ENCODE data around the gene LNPEP. TPM values are rescaled to one million over a fixed set of nuclear protein-coding genes. Genes with fewer than 3 reads are reported as not detected.
"Not testable (repeated sequence)": the region's sequence is repeated elsewhere in the genome, so short reads cannot be mapped to it uniquely, and the experiment has no call there.

The LNPEP gene
- total RNA-seq, 1 experiment from 2014 or later = 6.4 TPM

GRCh38 chr5:97078958-97079743 is 143.3 kb downstream of the LNPEP start:
- ATAC-seq = no peak
- H3K27ac Mint-ChIP-seq = no peak overlapping the region

GRCh38 chr5:97084782-97085458 is 149.0 kb downstream of the LNPEP start:
- H3K4me3 Mint-ChIP-seq; POLR2A ChIA-PET; H3K4me1 Mint-ChIP-seq; DNase-seq (ENCODE audit: low spot score); H3K27ac Mint-ChIP-seq; ATAC-seq; H3K27me3 Mint-ChIP-seq (ENCODE audit: low read depth); CTCF ChIA-PET: not testable (repeated sequence)
- H3K9me3 Mint-ChIP-seq = peaks cover 41% of the 10 kb centered on the region
- H3K36me3 Mint-ChIP-seq = peaks cover 21% of the 10 kb centered on the region

More at GRCh38 chr5:97078958-97079743, 143.3 kb downstream of the LNPEP start:
- H3K4me3 Mint-ChIP-seq = no peak overlapping the region
- no peak for TF ChIP-seq SP1 (CRISPR knock-in tag; conservative IDR thresholded peaks at IDR 0.05)
- no peak for TF ChIP-seq SMAD3 (CRISPR knock-in tag; IDR thresholded peaks at IDR 0.05; ENCODE audit: borderline replicate concordance)
- TF ChIP-seq E2F4 (CRISPR knock-in tag; IDR thresholded peaks at IDR 0.05; ENCODE audit: borderline replicate concordance, low read depth) = no peak
- TF ChIP-seq E2F1 (CRISPR knock-in tag; IDR thresholded peaks at IDR 0.05) = no peak
- TF ChIP-seq USF1 (CRISPR knock-in tag; IDR thresholded peaks at IDR 0.05) = no peak
- TF ChIP-seq ZMAT4 (CRISPR knock-in tag; IDR thresholded peaks at IDR 0.05) = no peak
- TF ChIP-seq EMX1 (CRISPR knock-in tag; IDR thresholded peaks at IDR 0.05) = no peak
- TF ChIP-seq ZNF138 (CRISPR knock-in tag; conservative IDR thresholded peaks at IDR 0.05) = no peak
- no peak for TF ChIP-seq CDX4 (CRISPR knock-in tag; IDR thresholded peaks at IDR 0.05; ENCODE audit: borderline replicate concordance)
- TF ChIP-seq CREM (CRISPR knock-in tag; IDR thresholded peaks at IDR 0.05) = no peak
- no peak for TF ChIP-seq NFATC4 (CRISPR knock-in tag; IDR thresholded peaks at IDR 0.05)
- no peak for TF ChIP-seq ZNF121 (CRISPR knock-in tag; IDR thresholded peaks at IDR 0.05)
- TF ChIP-seq STAT6 (CRISPR knock-in tag; conservative IDR thresholded peaks at IDR 0.05; ENCODE audit: low read depth) = no peak
- TF ChIP-seq ZNF396 (CRISPR knock-in tag; IDR thresholded peaks at IDR 0.05; ENCODE audit: borderline replicate concordance) = no peak
- POLR2A ChIA-PET = no interaction called here
- H3K9me3 Mint-ChIP-seq = peaks cover 6% of the 10 kb centered on the region
- no peaks in the 10 kb centered on the region for H3K27me3 Mint-ChIP-seq (ENCODE audit: low read depth)
- CTCF ChIA-PET = no interaction called here
- no peaks in the 10 kb centered on the region for H3K4me1 Mint-ChIP-seq
- peaks cover 2% of the 10 kb centered on the region for H3K36me3 Mint-ChIP-seq
- DNase-seq (ENCODE audit: low spot score) = no peak

Data from WTC11 (cell line).